ENCODE results near the gene OLFM1. TPM values are rescaled to one million over a fixed set of nuclear protein-coding genes. Genes with fewer than 3 reads are reported as not detected.

The OLFM1 gene
- total RNA-seq, 4 donors from 2014 or later = 3.4 to 8.5 (median 6.7) TPM

DNA sequence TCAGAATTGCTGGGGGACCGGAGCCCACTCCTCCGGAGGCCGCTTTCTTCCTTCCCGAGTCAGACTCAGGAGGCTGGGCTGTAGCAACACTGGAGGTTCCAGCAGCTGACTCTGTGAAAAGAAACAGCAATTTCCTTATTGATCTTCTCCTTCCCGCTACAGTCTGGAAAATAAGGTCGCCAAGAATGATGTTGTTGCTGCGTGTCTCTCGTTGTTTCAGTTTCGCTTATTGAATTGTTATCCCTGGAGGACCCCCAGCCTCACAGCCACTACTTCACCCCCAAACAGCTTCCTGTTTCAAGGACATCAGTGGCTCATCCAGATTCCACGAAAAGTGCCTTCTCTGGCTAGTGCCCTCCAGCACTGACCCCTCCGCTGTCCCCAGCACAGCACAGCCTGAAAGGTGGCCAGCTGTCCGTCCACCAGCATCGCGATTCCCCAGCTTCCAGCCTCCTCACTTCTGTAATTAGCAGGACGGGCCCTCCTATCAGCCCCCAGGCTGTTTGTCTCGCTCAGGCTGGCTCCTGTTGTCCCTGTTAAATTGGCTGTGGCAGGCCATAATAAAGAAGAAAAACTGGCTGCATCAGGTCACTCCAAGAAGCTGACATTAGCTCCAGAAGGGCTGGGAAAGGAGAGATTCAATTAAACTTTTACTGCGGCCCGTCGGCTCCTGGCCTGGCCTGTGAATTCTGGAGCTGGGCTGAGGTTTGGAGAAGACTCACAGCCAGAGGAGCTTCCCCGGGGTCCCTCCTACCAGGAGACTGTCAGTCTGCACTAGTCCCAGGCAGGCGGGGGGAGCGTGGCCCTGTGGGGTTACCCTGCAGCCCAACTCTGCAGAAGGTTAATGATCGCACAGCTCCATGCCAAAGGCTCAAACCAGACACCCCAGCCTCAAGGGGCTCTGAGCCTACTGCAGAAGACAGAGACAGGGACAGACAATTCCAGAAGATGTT is 40.5 kb downstream of the OLFM1 start:
- Histone ChIP-seq H3K36me3 (no peaks in the 10 kb centered on the region), H3K4me1 (peaks cover 21 to 22% of the 10 kb centered on the region in 2 donors), H3K9me3 (no peaks in the 10 kb centered on the region), H3K27ac (no peak overlapping the region), H3K27me3 (no peaks in the 10 kb centered on the region), H3K4me3 (no peak overlapping the region)
- DNase-seq (no peak), ATAC-seq (no peak)
- TF ChIP-seq, protein P1, sequence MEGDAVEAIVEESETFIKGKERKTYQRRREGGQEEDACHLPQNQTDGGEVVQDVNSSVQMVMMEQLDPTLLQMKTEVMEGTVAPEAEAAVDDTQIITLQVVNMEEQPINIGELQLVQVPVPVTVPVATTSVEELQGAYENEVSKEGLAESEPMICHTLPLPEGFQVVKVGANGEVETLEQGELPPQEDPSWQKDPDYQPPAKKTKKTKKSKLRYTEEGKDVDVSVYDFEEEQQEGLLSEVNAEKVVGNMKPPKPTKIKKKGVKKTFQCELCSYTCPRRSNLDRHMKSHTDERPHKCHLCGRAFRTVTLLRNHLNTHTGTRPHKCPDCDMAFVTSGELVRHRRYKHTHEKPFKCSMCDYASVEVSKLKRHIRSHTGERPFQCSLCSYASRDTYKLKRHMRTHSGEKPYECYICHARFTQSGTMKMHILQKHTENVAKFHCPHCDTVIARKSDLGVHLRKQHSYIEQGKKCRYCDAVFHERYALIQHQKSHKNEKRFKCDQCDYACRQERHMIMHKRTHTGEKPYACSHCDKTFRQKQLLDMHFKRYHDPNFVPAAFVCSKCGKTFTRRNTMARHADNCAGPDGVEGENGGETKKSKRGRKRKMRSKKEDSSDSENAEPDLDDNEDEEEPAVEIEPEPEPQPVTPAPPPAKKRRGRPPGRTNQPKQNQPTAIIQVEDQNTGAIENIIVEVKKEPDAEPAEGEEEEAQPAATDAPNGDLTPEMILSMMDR (IDR thresholded peaks at IDR 0.05 in 4 of 5, conservative IDR thresholded peaks at IDR 0.05 in 1 of 5) = no peak
- TF ChIP-seq POLR2A (IDR thresholded peaks at IDR 0.05) = no peak
- intact Hi-C loops (cut with DNase I; ENCODE audit: low total_unique reads) (loop anchor here (5.0 kb wide), 1 partner anchor 1066 kb away; no protein-coding TSS in a partner anchor), in situ Hi-C loops (cut with MboI; ENCODE audit: low sequenced_read_pairs in 4 of 4) (no loop called here)

DNA sequence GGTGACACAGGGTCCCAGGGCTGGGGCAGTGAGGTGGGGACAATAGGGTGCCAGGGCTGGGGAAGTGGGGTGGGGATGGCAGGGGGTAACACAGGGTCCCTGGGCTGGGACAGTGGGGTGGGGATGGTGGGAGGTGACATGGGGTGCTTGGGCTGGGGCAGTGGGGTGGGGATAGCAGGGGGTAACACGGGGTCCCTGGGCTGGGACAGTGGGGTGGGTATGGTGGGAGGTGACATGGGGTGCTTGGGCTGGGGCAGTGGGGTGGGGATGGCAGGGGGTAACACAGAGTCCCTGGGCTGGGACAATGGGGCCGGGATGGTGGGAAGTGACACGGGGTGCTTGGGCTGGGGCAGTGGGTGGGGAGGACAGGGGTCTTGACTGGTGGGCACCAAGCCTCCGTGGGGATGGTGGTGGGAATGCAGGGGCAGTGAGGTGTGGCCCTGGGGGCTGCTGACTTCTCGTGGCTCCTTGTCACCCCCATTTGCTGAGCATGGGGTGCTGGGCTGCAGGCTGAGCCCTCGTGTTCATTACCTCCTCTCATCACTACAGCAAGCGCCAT is 41.7 kb downstream of the OLFM1 start:
- DNase-seq (no peak), ATAC-seq (no peak)
- H3K4me1 ChIP-seq = peaks cover 10 to 22% of the 10 kb centered on the region in 2 donors
- H3K27me3 ChIP-seq = no peaks in the 10 kb centered on the region
- no peak overlapping the region for H3K27ac ChIP-seq
- H3K9me3 ChIP-seq = no peaks in the 10 kb centered on the region
- no peak for TF ChIP-seq POLR2A (IDR thresholded peaks at IDR 0.05)
- TF ChIP-seq, protein P1 (IDR thresholded peaks at IDR 0.05 in 4 of 5, conservative IDR thresholded peaks at IDR 0.05 in 1 of 5) = no peak
- intact Hi-C loops (cut with DNase I; ENCODE audit: low total_unique reads) (loop anchor here (5.0 kb wide), 1 partner anchor 1067 kb away; no protein-coding TSS in a partner anchor), in situ Hi-C loops (cut with MboI; ENCODE audit: low sequenced_read_pairs in 4 of 4) (no loop called here)
- no peaks in the 10 kb centered on the region for H3K36me3 ChIP-seq
- no peak overlapping the region for H3K4me3 ChIP-seq

DNA sequence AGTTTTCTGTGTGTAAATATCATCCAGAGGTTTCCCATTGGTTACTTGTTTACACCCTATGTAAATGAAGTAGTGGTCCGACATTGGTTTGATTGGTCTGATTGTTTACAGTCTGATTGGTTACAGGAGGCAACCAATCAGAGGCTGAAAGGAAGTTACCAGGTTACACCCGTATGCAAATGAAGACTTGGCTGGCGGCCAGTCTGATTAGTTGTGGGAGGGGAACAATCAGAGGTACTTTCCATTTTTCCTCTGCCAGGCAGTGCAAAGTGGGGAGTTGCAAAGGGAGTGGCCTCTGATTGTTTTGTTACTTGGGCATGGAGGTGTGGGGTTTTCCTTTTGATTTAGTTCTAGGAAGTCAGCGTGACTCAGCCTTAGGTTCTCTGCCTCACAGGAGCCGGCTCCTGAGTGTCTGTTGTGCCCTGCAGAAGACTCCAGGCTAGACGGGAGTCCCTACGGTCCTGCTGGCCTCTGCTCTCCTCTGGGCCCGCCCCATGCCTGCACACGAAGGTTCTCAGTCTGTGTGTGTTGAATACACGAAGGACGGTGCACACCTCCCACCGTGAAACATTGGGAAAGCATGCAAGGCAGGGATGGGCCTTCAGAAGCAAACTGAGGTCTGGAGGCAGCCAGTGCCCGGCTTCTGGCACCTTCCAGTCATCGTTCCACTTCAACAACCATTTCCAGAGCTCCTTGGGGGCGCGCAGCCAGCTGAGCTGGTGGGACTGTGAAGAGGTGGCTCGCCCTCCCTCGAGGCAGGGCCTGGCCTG is 42.9 kb downstream of the OLFM1 start:
- ATAC-seq (no peak), DNase-seq (no peak)
- peaks cover 4 to 33% of the 10 kb centered on the region in 2 donors for H3K4me1 ChIP-seq
- no peaks in the 10 kb centered on the region for H3K36me3 ChIP-seq
- intact Hi-C loops (cut with DNase I; ENCODE audit: low total_unique reads) = no loop called here
- no peak overlapping the region for H3K27ac ChIP-seq
- TF ChIP-seq, protein P1 (IDR thresholded peaks at IDR 0.05 in 4 of 5, conservative IDR thresholded peaks at IDR 0.05 in 1 of 5) = no peak
- TF ChIP-seq POLR2A (IDR thresholded peaks at IDR 0.05) = no peak
- no peaks in the 10 kb centered on the region for H3K9me3 ChIP-seq
- H3K4me3 ChIP-seq = no peak overlapping the region
- in situ Hi-C loops (cut with MboI; ENCODE audit: low sequenced_read_pairs in 4 of 4) = no loop called here
- H3K27me3 ChIP-seq = no peaks in the 10 kb centered on the region

DNA sequence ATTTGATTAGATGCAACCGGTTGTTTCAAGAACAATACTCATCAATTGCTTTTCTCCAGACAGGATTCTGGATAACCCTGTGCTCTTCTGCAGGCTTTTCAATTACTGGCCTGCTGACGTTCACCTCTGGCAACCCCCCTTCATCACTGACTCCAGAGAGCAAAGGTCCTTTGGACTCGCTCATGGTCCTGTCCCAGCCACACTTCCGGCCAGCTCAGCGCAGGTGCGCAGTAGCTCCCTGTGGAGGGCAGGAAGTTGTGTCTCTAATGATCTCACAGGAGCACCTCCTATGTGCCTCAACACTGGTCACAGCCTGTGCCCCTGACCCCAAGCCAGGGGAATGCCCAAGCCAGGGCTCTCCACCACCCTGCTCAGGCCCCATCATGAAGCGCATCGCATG is 44.0 kb downstream of the OLFM1 start:
- no peak overlapping the region for H3K27ac ChIP-seq
- no peak overlapping the region for H3K4me3 ChIP-seq
- no peaks in the 10 kb centered on the region for H3K27me3 ChIP-seq
- in situ Hi-C loops (cut with MboI; ENCODE audit: low sequenced_read_pairs in 4 of 4) (no loop called here), intact Hi-C loops (cut with DNase I; ENCODE audit: low total_unique reads) (no loop called here)
- ATAC-seq (no peak), DNase-seq (no peak)
- TF ChIP-seq, protein P1 (IDR thresholded peaks at IDR 0.05 in 4 of 5, conservative IDR thresholded peaks at IDR 0.05 in 1 of 5) = no peak
- TF ChIP-seq POLR2A (IDR thresholded peaks at IDR 0.05) = no peak
- H3K9me3 ChIP-seq = no peaks in the 10 kb centered on the region
- H3K4me1 ChIP-seq = peaks cover 0 to 29% of the 10 kb centered on the region in 2 donors
- no peaks in the 10 kb centered on the region for H3K36me3 ChIP-seq

Data from gastrocnemius medialis (tissue), 4 donors.